Activated naive CD4-positive, alpha-beta T cell treated with anti-CD3 and anti-CD28 coated beads for 36 hours (primary cell): ENCODE data around the gene MDM1. TPM values are rescaled to one million over a fixed set of nuclear protein-coding genes. Genes with fewer than 3 reads are reported as not detected.

Experiments
- total RNA-seq, 2 experiments: library from RNA; stranded (reverse); gene quantifications; one replicate each; pipeline ENCODE4 v1.2.3, GENCODE V29; 2021

The MDM1 gene
- total RNA-seq, 2 experiments from 2014 or later, result 16.5 to 20.8 TPM

Other genes with a start within 250 kb of the MDM1 start
- 10 to 100 TPM; 48.8 to 49.1 TPM for gene IFNG, start 172.6 kb downstream of the MDM1 start, total RNA-seq
- gene IL26, start 106.6 kb downstream of the MDM1 start, total RNA-seq, result under 1 TPM; 0.33 to 0.42 TPM
- under 1 TPM in 1 of 2 experiments, not detected in 1; 0.26 TPM for gene IL22, start 78.8 kb downstream of the MDM1 start, total RNA-seq